H1 (cell line): Measurements from ENCODE around the gene UTP15. TPM values are rescaled to one million over a fixed set of nuclear protein-coding genes. Genes with fewer than 3 reads are reported as not detected.

Experiments
- CTCF ChIA-PET: fragments of 300-600 bp; sonication (Branson Sonifier 250); formaldehyde crosslinking; loops from one replicate; lab custom pipeline; 2021; ENCODE audit not compliant: partially characterized antibody; lab: Charles Lee
- POLR2A ChIA-PET: fragments of 300-600 bp; sonication (Branson Sonifier 250); formaldehyde crosslinking; loops from one replicate; lab custom pipeline; 2021; ENCODE audit warnings: inconsistent platforms; ENCODE audit not compliant: partially characterized antibody; lab: Charles Lee
- DNase-seq, 2 experiments: peaks; one replicate each; pipeline versions ENCODE4 v3.0.0 to v3.0.0-alpha.2; 2010 to 2022; ENCODE audit warnings: low spot score in 2 of 2, low read depth in 1 of 2, mixed read lengths in 1 of 2
- FAIRE-seq: peaks from 2 replicates; lab custom pipeline; 2011; peaks lifted over from hg19 to GRCh38; lab: Jason Lieb, UNC
- H2AFZ ChIP-seq: 2 replicates; pipeline ENCODE4 v1.8.1; 2012; ENCODE audit warnings: low read length, inconsistent platforms
- H2AK5ac ChIP-seq: 2 replicates; pipeline ENCODE4 v1.6.1; 2013; ENCODE audit warnings: low read depth, low read length
- H2BK120ac ChIP-seq: replicated peaks from 2 replicates; pipeline ENCODE3; 2013; ENCODE audit warnings: low read depth, low read length, inconsistent platforms
- H2BK12ac ChIP-seq: 2 replicates; pipeline ENCODE4 v1.6.1; 2013; ENCODE audit warnings: low read depth, low read length
- H2BK15ac ChIP-seq: 2 replicates; pipeline ENCODE4 v1.6.1; 2013; ENCODE audit warnings: low read length
- H2BK20ac ChIP-seq: 2 replicates; pipeline ENCODE4 v1.6.1; 2013; ENCODE audit warnings: low read length
- H2BK5ac ChIP-seq: 2 replicates; pipeline ENCODE4 v1.6.1; 2013; ENCODE audit warnings: low read depth, low read length
- H3K14ac ChIP-seq: 2 replicates; pipeline ENCODE4 v1.6.1; 2013; ENCODE audit warnings: inconsistent platforms; ENCODE audit not compliant: insufficient read length
- H3K18ac ChIP-seq: 2 replicates; pipeline ENCODE4 v1.6.1; 2013; ENCODE audit warnings: low read length; ENCODE audit errors: extremely low read depth
- H3K23ac ChIP-seq: 2 replicates; pipeline ENCODE4 v1.6.1; 2013; ENCODE audit warnings: inconsistent platforms; ENCODE audit not compliant: insufficient read length
- H3K23me2 ChIP-seq: 2 replicates; pipeline ENCODE4 v1.6.1; 2013; ENCODE audit warnings: low read depth, low read length
- H3K27ac ChIP-seq: 2 replicates; pipeline ENCODE4 v1.6.1; 2011; ENCODE audit warnings: low read depth, low read length, inconsistent platforms
- H3K27me3 ChIP-seq, 4 experiments: replicated peaks in 1 of 4; 1 replicate in 1 of 4; 2 replicates in 3 of 4; pipeline versions ENCODE4 v1.6.1 to v1.8.1; 2011 to 2013; ENCODE audit warnings: low read length in 3 of 4, mild to moderate bottlenecking in 3 of 4, inconsistent platforms in 2 of 4, mixed read lengths in 2 of 4, moderate library complexity in 1 of 4; ENCODE audit not compliant: control insufficient read depth in 3 of 4, insufficient read depth in 3 of 4; ENCODE audit errors: extremely low read depth in 1 of 4
- H3K36me3 ChIP-seq, 4 experiments: 2 replicates each; pipeline versions ENCODE4 v1.6.1 to v1.8.1; 2011 to 2013; ENCODE audit warnings: mild to moderate bottlenecking in 4 of 4, low read length in 3 of 4, moderate library complexity in 2 of 4, control low read depth in 1 of 4, inconsistent platforms in 1 of 4; ENCODE audit not compliant: insufficient read depth in 4 of 4, control insufficient read depth in 2 of 4
- H3K4ac ChIP-seq: replicated peaks from 2 replicates; pipeline ENCODE3; 2013; ENCODE audit warnings: low read length, low read depth, mixed read lengths, inconsistent platforms; ENCODE audit not compliant: insufficient read length
- H3K4me1 ChIP-seq, 4 experiments: replicated peaks in 1 of 4; 1 replicate in 1 of 4; 2 replicates in 3 of 4; pipeline versions ENCODE4 v1.6.1 to v1.8.1; 2011 to 2013; ENCODE audit warnings: low read length in 3 of 4, inconsistent platforms in 2 of 4, mixed read lengths in 1 of 4; ENCODE audit not compliant: insufficient read depth in 4 of 4, control insufficient read depth in 3 of 4
- H3K4me2 ChIP-seq, 2 experiments: 2 replicates each; pipeline versions ENCODE4 v1.6.1 to v1.8.1; 2011 to 2013; ENCODE audit warnings: low read depth in 2 of 2, low read length in 2 of 2, control low read depth in 1 of 2, inconsistent platforms in 1 of 2, mild to moderate bottlenecking in 1 of 2; ENCODE audit not compliant: insufficient read depth in 1 of 2
- H3K4me3 ChIP-seq, 4 experiments: fragments of 200-600, 300-600 bp in 1 of 4; sonication (generic), shearing (Covaris generic), sonication (Bioruptor Twin) in 1 of 4; 2 replicates each; pipeline versions ENCODE4 v1.5.1 to v1.8.1; 2011 to 2016; ENCODE audit warnings: low read length in 4 of 4, low read depth in 3 of 4, control low read depth in 2 of 4, inconsistent platforms in 2 of 4, mild to moderate bottlenecking in 2 of 4, mixed read lengths in 1 of 4, moderate library complexity in 1 of 4; ENCODE audit not compliant: insufficient read depth in 2 of 4; ENCODE audit errors: extremely low read depth in 1 of 4
- H3K56ac ChIP-seq: replicated peaks from 2 replicates; pipeline ENCODE3; 2013; ENCODE audit warnings: low read depth, mild to moderate bottlenecking, mixed read lengths, low read length, inconsistent platforms; ENCODE audit not compliant: insufficient read length
- H3K79me1 ChIP-seq: 2 replicates; pipeline ENCODE4 v1.6.1; 2013; ENCODE audit warnings: low read depth, low read length, control low read depth
- H3K79me2 ChIP-seq, 2 experiments: 2 replicates each; pipeline versions ENCODE4 v1.6.1 to v1.8.1; 2012 to 2013; ENCODE audit warnings: low read length in 2 of 2, mild to moderate bottlenecking in 2 of 2, inconsistent platforms in 1 of 2; ENCODE audit not compliant: insufficient read depth in 2 of 2, control insufficient read depth in 1 of 2
- H3K9ac ChIP-seq, 4 experiments: replicated peaks in 1 of 4; 1 replicate in 1 of 4; 2 replicates in 3 of 4; pipeline versions ENCODE4 v1.6.1 to v1.8.1; 2011 to 2013; ENCODE audit warnings: low read depth in 3 of 4, low read length in 3 of 4, control low read depth in 2 of 4, mild to moderate bottlenecking in 2 of 4, moderate library complexity in 2 of 4, inconsistent platforms in 1 of 4; ENCODE audit errors: extremely low read depth in 1 of 4
- H3K9me3 ChIP-seq, 2 experiments: 2 replicates each; pipeline versions ENCODE4 v1.6.1 to v1.8.1; 2012 to 2013; ENCODE audit warnings: mild to moderate bottlenecking in 2 of 2, moderate library complexity in 2 of 2, control low read depth in 1 of 2, inconsistent platforms in 1 of 2, low read depth in 1 of 2, low read length in 1 of 2, mixed read lengths in 1 of 2; ENCODE audit not compliant: insufficient read depth in 2 of 2
- H4K20me1 ChIP-seq, 2 experiments: replicated peaks in 1 of 2; 2 replicates each; pipeline versions ENCODE3 to v1.8.1; 2011 to 2013; ENCODE audit warnings: inconsistent platforms in 2 of 2, low read length in 2 of 2, mild to moderate bottlenecking in 1 of 2; ENCODE audit not compliant: insufficient read depth in 2 of 2, control insufficient read depth in 1 of 2
- H4K5ac ChIP-seq: 2 replicates; pipeline ENCODE4 v1.6.1; 2013; ENCODE audit warnings: low read length, low read depth, mixed read lengths, inconsistent platforms; ENCODE audit not compliant: insufficient read length
- H4K8ac ChIP-seq: 2 replicates; pipeline ENCODE4 v1.8.0; 2013; ENCODE audit warnings: mild to moderate bottlenecking, moderate library complexity, low read length, inconsistent platforms; ENCODE audit not compliant: insufficient read depth; ENCODE audit errors: extremely low read depth
- H4K91ac ChIP-seq: replicated peaks from 2 replicates; pipeline ENCODE3; 2013; ENCODE audit warnings: low read length, mixed read lengths, inconsistent platforms; ENCODE audit not compliant: insufficient read length
- EGR1 ChIP-seq: IDR thresholded peaks from 2 replicates; pipeline ENCODE4 v1.6.1; 2011; ENCODE audit warnings: low read depth, low read length, borderline replicate concordance
- EP300 ChIP-seq, 2 experiments: IDR thresholded peaks; 1 replicate in 1 of 2; 2 replicates in 1 of 2; pipeline ENCODE4 v1.6.1; 2011 to 2012; ENCODE audit warnings: low read depth in 2 of 2, low read length in 2 of 2, mild to moderate bottlenecking in 2 of 2, borderline replicate concordance in 1 of 2, inconsistent platforms in 1 of 2, moderate library complexity in 1 of 2
- EZH2 ChIP-seq: fragments of 200-600 bp; sonication (generic); IDR thresholded peaks from 2 replicates; pipeline ENCODE4 v1.7.1; 2012; ENCODE audit warnings: low read depth, mild to moderate bottlenecking, moderate library complexity, low read length, inconsistent platforms; ENCODE audit not compliant: severe bottlenecking
- PHF8 ChIP-seq: fragments of 200-600 bp; sonication (generic); conservative IDR thresholded peaks from 2 replicates; pipeline ENCODE4 v1.7.1; 2012; ENCODE audit warnings: low read depth, mild to moderate bottlenecking, inconsistent platforms, low read length, moderate library complexity
- RBBP5 ChIP-seq: IDR thresholded peaks from 2 replicates; pipeline ENCODE4 v1.7.1; 2012; ENCODE audit warnings: low read depth, mild to moderate bottlenecking, inconsistent platforms, low read length, moderate library complexity, borderline replicate concordance
- SRF ChIP-seq: IDR thresholded peaks from 2 replicates; pipeline ENCODE4 v1.6.1; 2011; ENCODE audit warnings: mild to moderate bottlenecking, low read depth, low read length, moderate library complexity
- SUZ12 ChIP-seq: fragments of 200-600 bp; sonication (generic); IDR thresholded peaks from 2 replicates; pipeline ENCODE4 v1.6.1; 2012; ENCODE audit warnings: mild to moderate bottlenecking, inconsistent platforms, low read length, moderate library complexity, mixed read lengths
- TBP ChIP-seq: IDR thresholded peaks from 2 replicates; pipeline ENCODE4 v1.6.1; 2011; ENCODE audit warnings: low read depth, low read length, improper control_type of control experiment
- whole genome bisulfite sequencing, 2 experiments: shearing (Covaris generic) in 1 of 2; methylation state at CpG; one replicate each; pipeline versions ENCODE4 v1.1.6 to v1.1.7; 2013 to 2015; ENCODE audit warnings: low lambda C conversion rate in 2 of 2, mixed read lengths in 2 of 2, inconsistent platforms in 1 of 2, low coverage in 1 of 2, missing lambda C conversion rate in 1 of 2; ENCODE audit not compliant: insufficient replicate concordance in 2 of 2, insufficient coverage in 1 of 2, insufficient read length in 1 of 2; ENCODE audit errors: extremely low coverage in 1 of 2, missing lambda C conversion rate in 1 of 2; 5-methylcytosine and 5-hydroxymethylcytosine counted together
- polyA plus RNA-seq, 7 experiments: library from polyadenylated mRNA; depleted of rRNA in 3 of 7; stranded (reverse) in 5 of 7; unstranded in 2 of 7; fragments of >200 nt in 5 of 7; fragments of 200-250 nt in 2 of 7; gene quantifications; 1 replicate in 5 of 7; 2 replicates in 1 of 7; 4 replicates in 1 of 7; pipeline versions ENCODE4 v1.2.1 to v1.2.3, GENCODE V29; 2011 to 2013; ENCODE audit warnings: missing spikeins in 2 of 7, mixed read lengths in 2 of 7
- total RNA-seq: library from RNA; stranded (reverse); fragmentation: NEBNext Ultra II Directional; extraction: Animal tissue kit (Norgen Biotek cat#: 25700); gene quantifications from 2 replicates; pipeline ENCODE4 v1.2.1, GENCODE V29; 2021
- TF ChIP-seq, protein P1 (sequence below): IDR thresholded peaks from 2 replicates; pipeline ENCODE4 v1.6.1; 2012; ENCODE audit warnings: low read length, inconsistent platforms
- TF ChIP-seq, protein P2 (sequence below): IDR thresholded peaks from 2 replicates; pipeline ENCODE4 v1.6.1; 2012; ENCODE audit warnings: inconsistent platforms

UTP15 gene
- total and polyA plus RNA-seq, 2 of the 8 experiments (the other 6 are each of a cell fraction or from before 2014, with no cell fraction given), result 14.3 to 33.6 TPM

DNA sequence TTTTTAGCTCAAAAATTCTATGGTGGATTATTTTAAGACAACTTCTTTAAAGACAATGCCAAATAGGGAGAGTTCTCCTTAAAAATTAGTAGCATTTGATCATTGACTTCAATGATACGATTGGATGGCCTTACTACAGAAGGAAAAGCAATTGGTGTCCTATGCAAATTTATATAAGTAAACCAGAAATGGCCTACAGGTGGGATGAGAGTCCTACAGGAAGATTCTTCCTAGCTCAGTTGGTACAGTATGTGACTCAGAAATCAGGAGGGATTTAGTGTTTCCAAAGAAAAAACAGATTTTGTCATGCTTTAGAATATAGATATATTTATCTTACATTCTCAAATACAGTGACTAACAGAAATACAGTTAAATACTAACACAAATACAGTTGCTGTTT is 6.6 kb upstream of the UTP15 start:
- Histone ChIP-seq H3K27me3 (no peaks in the 10 kb centered on the region), H2AFZ (no peak overlapping the region), H4K20me1 (no peaks in the 10 kb centered on the region), H3K4me2 (no peak overlapping the region), H3K4me3 (no peak overlapping the region), H3K14ac (no peak overlapping the region), H3K18ac (no peak overlapping the region), H2BK12ac (no peak overlapping the region), H3K9me3 (no peaks in the 10 kb centered on the region), H2BK120ac (no peak overlapping the region), H3K36me3 (peaks cover 0 to 15% (median 1%) of the 10 kb centered on the region in 4 experiments; a peak in 2 of 8 replicates), H4K5ac (no peak overlapping the region), H3K23ac (no peak overlapping the region), H2AK5ac (no peak overlapping the region), H3K27ac (no peak overlapping the region), H3K4me1 (no peaks in the 10 kb centered on the region; a peak in 1 of 7 replicates), H3K79me2 (peaks cover 0 to 4% of the 10 kb centered on the region in 2 experiments; a peak in 1 of 4 replicates), H3K79me1 (no peaks in the 10 kb centered on the region), H4K91ac (no peak overlapping the region), H2BK15ac (no peak overlapping the region), H2BK20ac (no peak overlapping the region), H3K23me2 (no peaks in the 10 kb centered on the region), H2BK5ac (no peak overlapping the region), H3K4ac (no peak overlapping the region), H3K56ac (no peak overlapping the region), H4K8ac (no peak overlapping the region), H3K9ac (no peak overlapping the region)
- POLR2A ChIA-PET, result interaction anchor here (0.9 to 1.1 kb wide), 2 partner anchors 12 to 71 kb away, joined by 4 read pairs; no protein-coding TSS in a partner anchor
- FAIRE-seq, result no peak
- CTCF ChIA-PET, result interaction anchor here (0.8 to 1.0 kb wide), 2 partner anchors 15 to 341 kb away, joined by 3 read pairs; no protein-coding TSS in a partner anchor
- 84% methylated on average over 1 of the region's 1 CpG; no CpG with 5 or more reads in 1 of the 2 experiments for WGBS, 2 experiments
- no peak for DNase-seq
- TF ChIP-seq EP300 (IDR thresholded peaks at IDR 0.05; ENCODE audit: borderline replicate concordance in 1 of 2, low read depth in 2 of 2, low read length in 2 of 2), result no peak
- no peak for TF ChIP-seq SRF
- TF ChIP-seq EGR1, result no peak
- TF ChIP-seq PHF8, result no peak
- no peak for TF ChIP-seq TBP
- TF ChIP-seq EZH2, result no peak
- TF ChIP-seq, protein P1, sequence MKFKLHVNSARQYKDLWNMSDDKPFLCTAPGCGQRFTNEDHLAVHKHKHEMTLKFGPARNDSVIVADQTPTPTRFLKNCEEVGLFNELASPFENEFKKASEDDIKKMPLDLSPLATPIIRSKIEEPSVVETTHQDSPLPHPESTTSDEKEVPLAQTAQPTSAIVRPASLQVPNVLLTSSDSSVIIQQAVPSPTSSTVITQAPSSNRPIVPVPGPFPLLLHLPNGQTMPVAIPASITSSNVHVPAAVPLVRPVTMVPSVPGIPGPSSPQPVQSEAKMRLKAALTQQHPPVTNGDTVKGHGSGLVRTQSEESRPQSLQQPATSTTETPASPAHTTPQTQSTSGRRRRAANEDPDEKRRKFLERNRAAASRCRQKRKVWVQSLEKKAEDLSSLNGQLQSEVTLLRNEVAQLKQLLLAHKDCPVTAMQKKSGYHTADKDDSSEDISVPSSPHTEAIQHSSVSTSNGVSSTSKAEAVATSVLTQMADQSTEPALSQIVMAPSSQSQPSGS, result no peak
- no peak for TF ChIP-seq SUZ12
- TF ChIP-seq, protein P2, sequence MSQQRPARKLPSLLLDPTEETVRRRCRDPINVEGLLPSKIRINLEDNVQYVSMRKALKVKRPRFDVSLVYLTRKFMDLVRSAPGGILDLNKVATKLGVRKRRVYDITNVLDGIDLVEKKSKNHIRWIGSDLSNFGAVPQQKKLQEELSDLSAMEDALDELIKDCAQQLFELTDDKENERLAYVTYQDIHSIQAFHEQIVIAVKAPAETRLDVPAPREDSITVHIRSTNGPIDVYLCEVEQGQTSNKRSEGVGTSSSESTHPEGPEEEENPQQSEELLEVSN, result no peak
- no peak for TF ChIP-seq RBBP5
